Endothelial cell of umbilical vein (primary cell): ENCODE data around the gene VIT. TPM values are rescaled to one million over a fixed set of nuclear protein-coding genes. Genes with fewer than 3 reads are reported as not detected.

ENCODE experiments used
- BruUV-seq: library from RNA; stranded (reverse); fragments of 400-500 nt; replicated peaks from 2 replicates; lab custom pipeline; 2021; lab: Mats Ljungman, UMichigan
- CTCF ChIA-PET: fragments of 300-600, 350-600 bp; sonication (Branson Sonifier 250); formaldehyde crosslinking; loops from one replicate; lab custom pipeline; 2021; ENCODE audit warnings: antibody characterized with exemption, inconsistent platforms; lab: Charles Lee
- POLR2A ChIA-PET: fragments of 300-600, 350-600 bp; sonication (Branson Sonifier 250); formaldehyde crosslinking; loops from one replicate; lab custom pipeline; 2021; ENCODE audit warnings: antibody characterized with exemption, inconsistent platforms; lab: Charles Lee
- DNase-seq: peaks from one replicate; pipeline ENCODE4 v3.0.0-alpha.2; 2011; ENCODE audit warnings: low read depth, low spot score
- FAIRE-seq: peaks from 2 replicates; lab custom pipeline; 2011; peaks lifted over from hg19 to GRCh38; lab: Jason Lieb, UNC
- H2AFZ ChIP-seq: 2 replicates; pipeline ENCODE4 v1.6.0; 2012; ENCODE audit warnings: low read depth, low read length, control low read depth, inconsistent platforms
- H3K27ac ChIP-seq: 2 replicates; pipeline ENCODE4 v1.5.1; 2011; ENCODE audit warnings: low read depth, mild to moderate bottlenecking, control low read depth, low read length, moderate library complexity; ENCODE audit not compliant: insufficient read depth
- H3K27me3 ChIP-seq, 2 experiments: 2 replicates each; pipeline versions ENCODE4 v1.6.0 to v1.6.1; 2011; ENCODE audit warnings: low read length in 2 of 2, mixed read lengths in 1 of 2; ENCODE audit not compliant: control insufficient read depth in 2 of 2, insufficient read depth in 2 of 2
- H3K36me3 ChIP-seq, 2 experiments: 2 replicates in 1 of 2; 3 replicates in 1 of 2; pipeline ENCODE4 v1.5.1; 2011; ENCODE audit warnings: low read length in 2 of 2, mild to moderate bottlenecking in 1 of 2, moderate library complexity in 1 of 2; ENCODE audit not compliant: control insufficient read depth in 2 of 2, insufficient read depth in 2 of 2; ENCODE audit errors: extremely low read depth in 1 of 2
- H3K4me1 ChIP-seq: 3 replicates; pipeline ENCODE4 v1.5.1; 2011; ENCODE audit warnings: mild to moderate bottlenecking, low read length; ENCODE audit not compliant: control insufficient read depth, insufficient read depth; ENCODE audit errors: extremely low read depth
- H3K4me2 ChIP-seq: 2 replicates; pipeline ENCODE4 v1.6.1; 2011; ENCODE audit warnings: low read length, control low read depth, mixed read lengths; ENCODE audit not compliant: insufficient read depth
- H3K4me3 ChIP-seq, 3 experiments: fragments of 200-600 bp in 1 of 3; sonication (generic), shearing (Covaris generic) in 1 of 3; replicated peaks in 1 of 3; 2 replicates each; pipeline ENCODE4 v1.5.1; 2011 to 2016; ENCODE audit warnings: control low read depth in 3 of 3, low read length in 3 of 3, mild to moderate bottlenecking in 2 of 3, inconsistent platforms in 1 of 3, low read depth in 1 of 3, moderate library complexity in 1 of 3; ENCODE audit not compliant: insufficient read depth in 1 of 3
- H3K79me2 ChIP-seq: 2 replicates; pipeline ENCODE4 v1.6.0; 2012; ENCODE audit warnings: low read length, inconsistent platforms; ENCODE audit not compliant: control insufficient read depth, insufficient read depth
- H3K9ac ChIP-seq: replicated peaks from 2 replicates; pipeline ENCODE3; 2011; ENCODE audit warnings: low read length, control low read depth; ENCODE audit not compliant: insufficient read depth; ENCODE audit errors: extremely low read depth
- H3K9me1 ChIP-seq: replicated peaks from 3 replicates; pipeline ENCODE4 v1.6.0; 2011; ENCODE audit warnings: mild to moderate bottlenecking, low read length; ENCODE audit not compliant: control insufficient read depth, insufficient read depth; ENCODE audit errors: extremely low read depth
- H3K9me3 ChIP-seq: replicated peaks from 2 replicates; pipeline ENCODE4 v1.5.1; 2012; ENCODE audit warnings: low read length, inconsistent platforms; ENCODE audit not compliant: control insufficient read depth, insufficient read depth
- H4K20me1 ChIP-seq: replicated peaks from 2 replicates; pipeline ENCODE3; 2011; ENCODE audit warnings: mild to moderate bottlenecking, low read length; ENCODE audit not compliant: control insufficient read depth, insufficient read depth; ENCODE audit errors: extremely low read depth
- EZH2 ChIP-seq: IDR thresholded peaks from 2 replicates; pipeline ENCODE4 v1.6.1; 2012; ENCODE audit warnings: borderline replicate concordance, low read depth, mild to moderate bottlenecking, moderate library complexity, low read length, inconsistent platforms; ENCODE audit not compliant: severe bottlenecking
- FOS ChIP-seq: IDR thresholded peaks from 2 replicates; pipeline ENCODE4 v1.6.1; 2011; ENCODE audit warnings: mild to moderate bottlenecking, low read length, moderate library complexity, borderline replicate concordance; ENCODE audit not compliant: insufficient read depth
- GATA2 ChIP-seq: IDR thresholded peaks from 2 replicates; pipeline ENCODE4 v1.7.0; 2011; ENCODE audit warnings: low read depth, mild to moderate bottlenecking, moderate library complexity, mixed read lengths, low read length; ENCODE audit not compliant: insufficient read length, insufficient read depth
- JUN ChIP-seq: IDR thresholded peaks from 2 replicates; pipeline ENCODE4 v1.6.1; 2011; ENCODE audit warnings: borderline replicate concordance, low read depth; ENCODE audit not compliant: insufficient read length, insufficient read depth
- MYC ChIP-seq: IDR thresholded peaks from one replicate; pipeline ENCODE4 v1.6.1; 2011; ENCODE audit warnings: mild to moderate bottlenecking, low read depth, low read length
- POLR2A ChIP-seq: IDR thresholded peaks from 2 replicates; pipeline ENCODE4 v1.6.1; 2012; ENCODE audit warnings: low read depth, mild to moderate bottlenecking, control low read depth, low read length
- POLR2AphosphoS5 ChIP-seq: IDR thresholded peaks from 2 replicates; pipeline ENCODE4 v1.6.1; 2012; ENCODE audit warnings: low read depth, mild to moderate bottlenecking, control low read depth, low read length, moderate library complexity; ENCODE audit not compliant: insufficient read depth
- dilution Hi-C: fragments of 300-500 bp; cut with MboI; formaldehyde crosslinking; loops from one replicate; pipeline ENCODE4 v1.15.0; 2019; ENCODE audit warnings: low sequenced_read_pairs; ENCODE audit not compliant: extremely low pct_ligation_motif_present
- intact Hi-C: fragments of 100-400 bp; cut with micrococcal nuclease; formaldehyde crosslinking; loops from one replicate; pipeline ENCODE4 v1.10.0; 2022
- polyA plus RNA-seq, 4 experiments: library from polyadenylated mRNA; depleted of rRNA in 3 of 4; stranded (reverse) in 3 of 4; unstranded in 1 of 4; fragments of >200 nt; gene quantifications; 2 replicates each; pipeline versions ENCODE4 v1.2.1 to v1.2.3, GENCODE V29; 2011 to 2012; ENCODE audit warnings: missing spikeins in 1 of 4
- total RNA-seq: library from RNA; stranded (reverse); gene quantifications from 2 replicates; pipeline ENCODE4 v1.2.3, GENCODE V29; 2021
- TF ChIP-seq, protein P1 (sequence below): IDR thresholded peaks from 2 replicates; pipeline ENCODE4 v1.6.1; 2011; ENCODE audit not compliant: insufficient read depth, insufficient read length
- TF ChIP-seq, protein P2 (sequence below), 2 donors: IDR thresholded peaks; 1 replicate in 1 of 2; 2 replicates in 1 of 2; pipeline ENCODE4 v1.5.1; 2011; ENCODE audit warnings: low read length in 2 of 2, mild to moderate bottlenecking in 2 of 2, moderate library complexity in 2 of 2, control low read depth in 1 of 2, inconsistent platforms in 1 of 2, low read depth in 1 of 2; ENCODE audit not compliant: insufficient read depth in 1 of 2; ENCODE audit errors: extremely low read depth in 1 of 2

VIT gene
- total and polyA plus RNA-seq, 2 donors (not counting 3 experiments of a cell fraction or from before 2014, with no cell fraction given): 0.54 to 0.88 TPM

DNA sequence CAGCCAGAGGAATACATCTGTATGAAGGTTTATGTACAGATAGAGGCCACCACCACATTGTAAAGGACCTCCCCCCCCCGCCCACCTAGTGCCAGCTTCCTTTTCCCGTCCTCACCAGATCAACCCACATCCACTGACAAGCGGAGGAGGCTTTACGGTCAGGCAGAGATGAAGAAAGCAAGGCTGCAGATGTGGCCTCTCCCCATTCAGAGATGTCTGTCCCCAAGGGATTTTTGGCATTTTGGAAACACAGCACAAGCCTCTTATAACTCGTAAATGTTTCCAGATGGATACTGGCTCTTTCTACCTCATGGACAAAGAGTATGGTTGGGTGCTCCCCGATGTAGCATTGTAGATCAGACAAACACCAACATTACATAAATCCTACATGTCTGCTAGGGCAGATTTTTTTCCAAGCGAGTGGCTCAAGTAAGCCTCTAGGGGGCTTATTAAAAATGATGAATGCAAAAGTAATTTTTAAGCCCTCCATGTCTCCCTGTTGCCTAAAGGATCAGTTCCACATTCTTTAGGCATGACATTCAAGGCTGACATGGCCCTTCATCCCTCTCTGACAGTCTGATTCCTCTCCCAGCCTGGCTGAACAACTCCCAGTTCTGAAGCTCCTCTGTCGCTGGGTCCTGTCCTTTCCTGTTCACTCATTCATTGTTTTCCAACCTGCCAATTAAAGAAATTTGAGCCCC is 11.7 kb downstream of the VIT start:
- H2AFZ ChIP-seq: no peak overlapping the region
- no peak overlapping the region for H3K4me3 ChIP-seq
- BruUV-seq: no TSS peak
- ChIA-PET CTCF (no interaction called here), POLR2A (no interaction called here)
- H3K27ac ChIP-seq: no peak overlapping the region
- TF ChIP-seq, protein P1, sequence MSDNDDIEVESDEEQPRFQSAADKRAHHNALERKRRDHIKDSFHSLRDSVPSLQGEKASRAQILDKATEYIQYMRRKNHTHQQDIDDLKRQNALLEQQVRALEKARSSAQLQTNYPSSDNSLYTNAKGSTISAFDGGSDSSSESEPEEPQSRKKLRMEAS: no peak
- TF ChIP-seq GATA2 (no peak), POLR2AphosphoS5 (no peak), FOS (no peak), JUN (no peak), POLR2A (no peak), EZH2 (no peak), MYC (no peak)
- TF ChIP-seq, protein P2, sequence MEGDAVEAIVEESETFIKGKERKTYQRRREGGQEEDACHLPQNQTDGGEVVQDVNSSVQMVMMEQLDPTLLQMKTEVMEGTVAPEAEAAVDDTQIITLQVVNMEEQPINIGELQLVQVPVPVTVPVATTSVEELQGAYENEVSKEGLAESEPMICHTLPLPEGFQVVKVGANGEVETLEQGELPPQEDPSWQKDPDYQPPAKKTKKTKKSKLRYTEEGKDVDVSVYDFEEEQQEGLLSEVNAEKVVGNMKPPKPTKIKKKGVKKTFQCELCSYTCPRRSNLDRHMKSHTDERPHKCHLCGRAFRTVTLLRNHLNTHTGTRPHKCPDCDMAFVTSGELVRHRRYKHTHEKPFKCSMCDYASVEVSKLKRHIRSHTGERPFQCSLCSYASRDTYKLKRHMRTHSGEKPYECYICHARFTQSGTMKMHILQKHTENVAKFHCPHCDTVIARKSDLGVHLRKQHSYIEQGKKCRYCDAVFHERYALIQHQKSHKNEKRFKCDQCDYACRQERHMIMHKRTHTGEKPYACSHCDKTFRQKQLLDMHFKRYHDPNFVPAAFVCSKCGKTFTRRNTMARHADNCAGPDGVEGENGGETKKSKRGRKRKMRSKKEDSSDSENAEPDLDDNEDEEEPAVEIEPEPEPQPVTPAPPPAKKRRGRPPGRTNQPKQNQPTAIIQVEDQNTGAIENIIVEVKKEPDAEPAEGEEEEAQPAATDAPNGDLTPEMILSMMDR (IDR thresholded peaks at IDR 0.05; ENCODE audit: extremely low read depth in 1 of 2, insufficient read depth in 1 of 2, low read depth in 1 of 2, low read length in 2 of 2): no peak
- H3K9ac ChIP-seq: no peak overlapping the region
- no peak overlapping the region for H3K4me2 ChIP-seq
- H3K4me1 ChIP-seq: no peaks in the 10 kb centered on the region
- H4K20me1 ChIP-seq: no peaks in the 10 kb centered on the region
- FAIRE-seq (no peak), DNase-seq (no peak)
- no peaks in the 10 kb centered on the region for H3K36me3 ChIP-seq
- intact Hi-C loops (no loop called here), dilution Hi-C loops (no loop called here)
- H3K9me3 ChIP-seq: no peaks in the 10 kb centered on the region
- no peaks in the 10 kb centered on the region for H3K9me1 ChIP-seq
- no peaks in the 10 kb centered on the region for H3K79me2 ChIP-seq
- H3K27me3 ChIP-seq: peaks cover 1 to 3% of the 10 kb centered on the region in 2 experiments
